NCI-H1417 (cell line): ENCODE results near the gene DDX59.

Experiments used
- DNase-seq, 3 experiments: peaks; one replicate each; lab custom pipeline; 2025; lab: John Stamatoyannopoulos, UW

Gene DDX59

GRCh38 chr1:200671235-200671786, 1.6 kb upstream of the DDX59 start:
- no peak for DNase-seq

- peak in 2 of 3 experiments; percentile 47 to 87 for DNase-seq
Observed at GRCh38 chr1:200670242-200671118, 773 bp upstream of the DDX59 start.

- DNase-seq, result peak in 2 of 3 experiments; percentile 13 to 64
Observed at GRCh38 chr1:200668514-200669313, 993 bp downstream of the DDX59 start.

- no peak for DNase-seq
Observed at GRCh38 chr1:200666309-200666708, 3.4 kb downstream of the DDX59 start.

GRCh38 chr1:200665861-200666260, 3.8 kb downstream of the DDX59 start:
- DNase-seq, result no peak

- DNase-seq, result no peak
Observed at GRCh38 chr1:200660719-200661118, 9.0 kb downstream of the DDX59 start.

- DNase-seq, result no peak
Observed at GRCh38 chr1:200659269-200659668, 10.4 kb downstream of the DDX59 start.

- no peak for DNase-seq
Observed at GRCh38 chr1:200658037-200658818, 11.5 kb downstream of the DDX59 start.

GRCh38 chr1:200654660-200655059, 15.0 kb downstream of the DDX59 start:
- DNase-seq, result no peak

GRCh38 chr1:200653022-200653462, 16.7 kb downstream of the DDX59 start:
- no peak for DNase-seq

- DNase-seq, result no peak
Observed at GRCh38 chr1:200652378-200652777, 17.3 kb downstream of the DDX59 start.

GRCh38 chr1:200646515-200646914, 23.2 kb downstream of the DDX59 start:
- DNase-seq, result no peak

GRCh38 chr1:200644021-200644420, 25.7 kb downstream of the DDX59 start:
- DNase-seq, result no peak

GRCh38 chr1:200642481-200642880, 27.2 kb downstream of the DDX59 start:
- no peak for DNase-seq

- no peak for DNase-seq
Observed at GRCh38 chr1:200640963-200641401, 28.7 kb downstream of the DDX59 start.

GRCh38 chr1:200640373-200640962, 29.2 kb downstream of the DDX59 start:
- no peak for DNase-seq

GRCh38 chr1:200638073-200638472, 31.6 kb downstream of the DDX59 start:
- no peak for DNase-seq

- no peak for DNase-seq
Observed at GRCh38 chr1:200636681-200637080, 33.0 kb downstream of the DDX59 start.

- DNase-seq, result no peak
Observed at GRCh38 chr1:200634261-200635122, 35.2 kb downstream of the DDX59 start.

GRCh38 chr1:200631375-200631774, 38.3 kb downstream of the DDX59 start:
- DNase-seq, result no peak
